AG10803 (cell line): ENCODE results near the gene WFDC2.
A peak's percentile ranks its signal among the peaks of the same experiment; 100 is the strongest.

Experiments
- DNase-seq: peaks from one replicate; pipeline ENCODE4 v3.0.0; 2010; ENCODE audit warnings: low read depth
- H3K4me3 ChIP-seq: 2 replicates; pipeline ENCODE4 v1.5.1; 2011; ENCODE audit warnings: mild to moderate bottlenecking, low read length, control low read depth
- CTCF ChIP-seq: conservative IDR thresholded peaks from 2 replicates; pipeline ENCODE4 v1.5.1; 2011; ENCODE audit warnings: mild to moderate bottlenecking, low read length, control low read depth, inconsistent platforms

The WFDC2 gene

GRCh38 chr20:45469336-45470261, at the start of gene WFDC2:
Gene WFDC2, plus strand, starts transcription at chr20:45469753. Its CDS starts 29 bp downstream, at chr20:45469782.
- DNase-seq, result no peak
- no peak for TF ChIP-seq CTCF
- H3K4me3 ChIP-seq, result peak within 1 kb of the TSS; percentile 34

GRCh38 chr20:45420125-45420524, 49.4 kb upstream of the WFDC2 start:
- DNase-seq, result no peak
- H3K4me3 ChIP-seq, result no peak overlapping the region
- TF ChIP-seq CTCF, result no peak

- H3K4me3 ChIP-seq, result no peak overlapping the region
- TF ChIP-seq CTCF, result no peak
- DNase-seq, result no peak
Measured at GRCh38 chr20:45423700-45424099, 45.9 kb upstream of the WFDC2 start.

GRCh38 chr20:45425561-45425960, 44.0 kb upstream of the WFDC2 start:
- no peak overlapping the region for H3K4me3 ChIP-seq
- TF ChIP-seq CTCF, result no peak
- DNase-seq, result no peak

GRCh38 chr20:45426320-45427016, 43.1 kb upstream of the WFDC2 start:
- no peak overlapping the region for H3K4me3 ChIP-seq
- DNase-seq, result no peak
- TF ChIP-seq CTCF, result no peak

GRCh38 chr20:45427236-45428149, 42.1 kb upstream of the WFDC2 start:
- no peak overlapping the region for H3K4me3 ChIP-seq
- no peak for TF ChIP-seq CTCF
- DNase-seq, result no peak
